Measurements from ENCODE around the gene CCL5.
"Not testable (repeated sequence)": the region's sequence is repeated elsewhere in the genome, so short reads cannot be mapped to it uniquely, and the experiment has no call there.

Gene CCL5

DNA sequence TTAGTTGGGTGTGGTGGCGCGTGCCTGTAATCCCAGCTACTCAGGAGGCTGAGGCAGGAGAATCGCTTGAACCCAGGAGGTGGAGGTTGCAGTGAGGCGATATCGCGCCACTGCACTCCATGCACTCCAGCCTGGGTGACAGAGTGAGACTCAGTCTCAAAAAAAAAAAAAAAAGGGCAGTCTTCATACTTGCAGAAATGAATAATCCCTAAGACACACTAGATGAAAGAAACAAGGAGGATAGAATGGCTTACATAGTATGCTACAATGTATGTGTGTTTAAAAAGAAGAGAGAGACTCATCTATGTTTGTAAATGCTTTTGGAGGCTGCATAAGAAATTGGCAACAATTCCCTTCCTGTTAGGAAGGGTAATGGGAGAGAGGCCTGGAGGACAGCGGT, 17.6 kb upstream of the CCL5 start:
- DNase-seq = not testable (repeated sequence)

DNA sequence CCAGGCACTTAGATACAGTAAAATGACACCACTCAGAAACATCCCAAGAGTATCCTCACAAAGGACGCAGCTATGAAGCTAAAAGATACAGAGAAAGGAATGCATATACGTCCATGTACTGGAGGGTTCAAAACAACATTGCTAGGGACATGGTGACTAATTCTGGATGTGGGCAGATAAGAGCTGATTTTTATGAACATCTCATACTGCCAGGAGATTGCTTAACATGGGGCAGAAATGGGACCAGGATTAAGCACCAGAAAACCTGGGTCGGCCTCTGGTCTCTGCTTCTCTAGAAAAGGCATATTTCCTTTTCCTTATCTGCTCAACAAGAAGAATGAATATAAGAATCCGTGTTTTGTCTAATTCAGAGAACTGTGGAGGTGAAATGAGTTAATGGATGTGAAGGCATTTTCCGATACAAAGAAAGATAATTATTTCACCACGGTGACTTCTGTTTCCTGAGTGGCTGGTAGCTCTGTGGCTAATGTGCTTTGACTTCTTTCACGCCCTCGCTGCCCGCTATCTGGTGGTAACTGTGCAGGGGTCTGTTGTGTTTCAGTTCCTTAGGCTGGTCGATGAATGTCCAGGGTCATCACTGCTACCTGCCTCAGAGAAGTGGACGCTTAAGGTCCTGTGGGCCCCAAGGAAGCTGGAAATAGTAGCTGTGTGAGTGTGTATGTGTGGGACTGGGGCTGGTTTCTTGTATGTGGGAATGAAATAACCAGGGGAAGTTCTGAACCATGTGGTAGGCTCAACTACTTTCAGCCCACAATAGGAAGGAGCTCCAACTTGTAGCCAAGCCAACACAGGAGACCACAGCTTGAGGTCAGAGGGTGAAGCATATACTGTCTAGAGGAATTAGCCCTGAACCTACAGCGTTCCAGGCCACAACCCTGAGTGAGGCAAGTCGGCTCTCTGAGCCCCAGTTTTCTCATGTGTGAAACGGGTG, 15.8 kb upstream of the CCL5 start:
- no peak for DNase-seq

DNA sequence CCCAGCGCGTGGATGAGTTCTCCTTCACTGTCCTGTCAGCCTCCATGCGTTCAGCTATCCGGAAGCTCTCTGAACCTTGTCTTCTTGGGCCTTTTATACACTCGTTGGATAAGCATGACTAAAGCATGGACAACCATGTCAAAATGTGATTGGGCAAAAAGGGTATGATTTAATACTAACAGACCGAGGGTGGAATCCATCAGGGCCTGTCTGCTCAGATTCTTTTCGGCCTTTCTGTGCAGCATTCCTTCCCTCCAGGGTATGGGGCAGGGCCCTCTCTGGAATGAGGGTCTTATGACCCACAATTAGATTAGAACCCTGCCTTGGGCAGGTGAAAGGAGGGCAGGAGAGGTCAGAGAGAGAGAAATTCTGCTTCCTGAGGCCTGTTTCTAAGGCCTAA, 14.0 kb upstream of the CCL5 start:
- no peak for DNase-seq

- no peak for DNase-seq
These were observed 13.6 kb upstream of the CCL5 start for GRCh38 chr17:35893751-35894150.

- no peak for DNase-seq
These were observed 12.2 kb upstream of the CCL5 start for GRCh38 chr17:35892091-35893035.

DNA sequence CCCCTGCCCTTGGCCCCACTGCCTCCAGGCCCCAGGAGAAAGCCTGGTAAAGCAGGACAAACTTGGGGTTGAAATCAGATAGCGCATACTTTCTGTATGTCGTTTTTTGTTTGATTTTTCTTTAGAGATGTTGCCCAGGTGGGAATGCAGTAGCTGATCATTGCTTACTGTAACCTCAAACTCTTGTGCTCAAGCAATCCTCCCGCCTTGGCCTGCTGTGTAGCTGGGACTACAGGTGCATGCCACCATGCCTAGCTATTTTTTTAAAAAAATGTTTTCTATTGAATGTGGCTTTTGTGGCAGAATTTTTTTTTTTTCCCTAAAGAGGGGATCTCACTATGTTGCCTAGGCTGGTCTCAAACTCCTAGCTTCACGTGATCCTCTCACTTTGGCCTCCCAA, 11.1 kb upstream of the CCL5 start:
- DNase-seq = no peak

DNA sequence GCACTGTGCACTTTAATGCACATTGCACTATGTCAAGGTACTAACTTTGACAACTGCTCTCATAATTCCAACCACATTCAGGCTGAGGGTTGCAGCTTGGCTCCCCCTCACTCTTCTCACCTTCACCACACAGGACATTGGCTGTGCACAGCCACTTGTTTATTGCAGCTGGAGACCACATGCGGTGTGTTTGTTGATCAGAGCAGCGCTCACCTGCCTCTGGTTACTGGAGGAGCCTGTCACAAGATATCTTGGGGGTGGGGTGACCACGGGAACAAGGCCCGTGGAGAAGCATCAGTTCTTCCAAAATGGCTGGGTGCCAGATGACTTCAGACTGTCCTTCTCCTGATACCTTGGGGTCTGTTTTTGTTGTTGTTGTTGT, 10.6 kb upstream of the CCL5 start:
- peak; percentile 89 for DNase-seq

DNA sequence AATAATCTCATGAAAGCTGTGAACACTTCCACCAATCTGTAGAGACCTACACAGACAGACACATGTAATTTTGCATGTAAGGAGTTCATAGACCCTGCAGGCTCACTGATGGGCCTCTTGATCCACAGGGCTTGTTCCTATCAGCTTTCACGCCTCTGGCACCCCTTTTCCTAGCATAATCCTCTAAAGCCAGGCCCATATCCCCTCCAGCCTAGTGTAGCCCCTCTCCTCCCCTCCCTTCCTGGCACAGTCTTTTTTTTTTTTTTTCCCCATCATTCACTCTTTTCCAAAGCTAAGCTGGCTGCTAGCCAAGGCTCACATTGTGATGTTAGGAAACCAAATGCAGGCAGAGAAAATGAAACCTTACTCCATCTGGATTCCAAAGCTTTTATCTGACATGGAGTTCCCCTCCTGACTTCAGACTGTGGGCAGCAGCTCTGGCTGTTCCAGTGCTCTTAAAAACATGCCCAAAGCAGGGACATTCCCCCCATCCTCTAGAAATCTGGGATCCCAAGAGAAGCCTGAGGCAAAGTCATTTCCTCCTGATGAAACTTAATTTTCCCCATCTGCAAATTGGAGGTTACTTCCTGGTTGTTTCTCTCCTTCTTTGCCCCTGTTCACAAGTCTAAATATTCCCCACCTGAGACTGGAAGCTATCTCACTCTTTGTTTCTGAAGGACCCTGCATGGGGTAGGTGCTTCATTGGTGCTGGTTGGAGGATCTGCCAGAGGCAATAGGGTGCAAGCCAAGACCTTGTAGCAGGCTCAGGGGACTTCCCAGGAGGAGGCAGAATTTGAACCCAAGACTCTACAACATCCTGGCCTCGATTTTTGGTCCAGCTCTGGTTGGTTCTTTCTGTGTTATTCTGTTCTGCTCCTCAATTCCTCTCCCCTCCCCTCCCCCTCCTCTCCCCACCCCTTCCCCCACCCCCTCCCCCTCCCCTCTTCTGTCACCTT, 9.9 kb upstream of the CCL5 start:
- DNase-seq = peak; percentile 70

- no peak for DNase-seq
These were observed 9.1 kb upstream of the CCL5 start for GRCh38 chr17:35889241-35889640.

DNA sequence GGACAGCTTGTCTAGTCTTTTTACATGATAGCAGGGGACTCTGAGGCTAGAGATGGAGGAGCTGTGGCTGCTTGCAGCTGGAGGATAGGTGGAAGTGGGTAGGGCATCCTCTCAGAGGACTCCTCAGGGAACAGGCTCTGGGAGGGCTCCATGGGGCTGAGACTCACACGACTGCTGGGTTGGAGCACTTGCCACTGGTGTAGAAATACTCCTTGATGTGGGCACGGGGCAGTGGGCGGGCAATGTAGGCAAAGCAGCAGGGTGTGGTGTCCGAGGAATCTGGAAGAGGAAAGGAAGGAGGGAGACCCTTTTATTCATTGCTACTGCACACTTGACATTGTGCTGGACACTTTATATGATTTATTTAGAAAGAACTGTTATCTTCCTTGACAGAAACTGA, 1.8 kb downstream of the CCL5 start:
- DNase-seq = no peak

- no peak for DNase-seq
These were observed 2.7 kb downstream of the CCL5 start for GRCh38 chr17:35877345-35878029.

DNA sequence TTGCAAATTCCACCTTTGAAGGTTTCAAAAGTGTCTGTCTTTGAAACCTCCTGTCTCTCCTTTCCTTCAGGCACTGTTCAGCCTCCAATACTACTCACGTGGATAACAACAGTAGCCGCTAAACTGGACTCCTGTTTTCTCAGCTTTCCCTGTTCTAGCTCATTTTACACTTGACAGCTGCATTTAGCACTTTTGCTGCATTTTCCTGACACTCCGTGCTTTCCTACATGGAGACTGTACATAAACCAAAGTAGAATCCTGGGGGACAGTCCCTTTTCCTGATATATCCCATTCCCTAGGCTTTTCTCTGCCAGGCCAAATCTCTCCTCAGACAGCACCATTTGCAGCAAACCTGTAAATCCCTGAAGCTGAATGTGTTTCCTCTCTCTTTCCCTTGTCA, 3.6 kb downstream of the CCL5 start:
- DNase-seq = no peak

- DNase-seq = no peak
These were observed 4.4 kb downstream of the CCL5 start for GRCh38 chr17:35875800-35876139.

DNA sequence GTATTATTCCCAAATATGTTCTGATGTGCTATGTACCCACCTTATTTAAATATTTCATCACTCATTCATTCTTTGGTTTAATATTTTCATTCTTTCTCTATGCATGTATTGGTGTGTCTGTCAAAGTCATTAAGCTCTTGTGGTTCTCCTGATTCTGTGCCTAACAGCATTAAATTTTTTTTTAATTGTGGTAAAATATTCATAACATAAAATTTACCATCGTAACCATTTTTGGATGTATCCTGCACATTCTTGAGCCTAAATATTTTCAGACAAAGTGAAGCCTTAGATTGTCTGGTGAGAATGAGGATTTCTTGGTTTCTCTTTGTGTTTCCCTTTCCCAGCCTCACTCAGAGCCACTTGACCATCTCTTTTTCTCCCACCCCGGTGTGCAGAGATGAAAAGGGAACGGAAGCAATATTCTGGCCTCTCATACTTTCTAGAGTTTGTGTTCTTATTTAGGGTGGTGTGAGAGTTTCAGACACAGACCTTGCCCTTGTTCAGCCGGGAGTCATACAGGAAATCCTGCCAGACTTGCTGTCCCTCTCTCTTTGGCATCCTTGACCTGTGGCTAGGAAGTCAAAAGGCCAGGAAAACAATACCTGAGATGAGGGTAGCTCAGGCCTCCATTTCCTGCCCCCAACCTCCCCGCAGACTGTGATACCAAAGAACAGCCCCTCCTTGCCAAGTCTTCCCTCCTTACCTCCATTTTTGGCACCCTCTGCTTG, 4.9 kb downstream of the CCL5 start:
- DNase-seq = no peak

DNA sequence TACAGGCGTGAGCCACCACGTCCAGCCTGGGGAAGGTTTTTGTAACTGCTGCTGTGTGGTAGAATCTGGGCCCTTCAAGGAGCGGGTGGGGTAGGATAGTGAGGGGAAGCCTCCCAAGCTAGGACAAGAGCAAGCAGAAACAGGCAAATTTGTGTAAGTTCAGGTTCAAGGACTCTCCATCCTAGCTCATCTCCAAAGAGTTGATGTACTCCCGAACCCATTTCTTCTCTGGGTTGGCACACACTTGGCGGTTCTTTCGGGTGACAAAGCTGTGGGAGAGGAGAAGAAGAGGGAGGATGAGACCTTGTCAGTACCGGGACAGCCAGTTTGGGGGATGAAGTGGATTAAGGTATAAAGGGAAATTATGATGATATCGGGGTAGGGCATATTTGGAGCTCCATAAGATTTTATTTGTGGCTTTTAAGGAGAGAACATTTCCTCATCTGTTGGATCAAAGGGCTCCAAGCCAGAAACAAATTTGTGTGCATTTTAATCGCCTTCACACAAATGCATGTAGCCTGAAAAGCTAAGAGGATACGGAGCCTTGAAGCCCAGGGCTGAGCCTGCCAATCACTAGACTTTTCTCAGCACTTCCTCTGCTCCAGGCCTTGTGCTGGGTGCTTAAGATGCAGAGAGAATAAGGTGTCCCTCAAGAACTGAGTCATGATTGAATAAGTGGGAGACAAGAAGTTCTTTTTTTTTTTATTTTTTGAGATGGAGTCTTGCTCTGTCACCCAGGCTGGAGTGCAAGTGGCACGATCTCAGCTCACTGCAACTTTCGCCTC, 7.8 kb downstream of the CCL5 start:
- DNase-seq = no peak

- DNase-seq = no peak
These were observed 9.0 kb downstream of the CCL5 start for GRCh38 chr17:35870906-35871819.

- DNase-seq = no peak
These were observed 11.4 kb downstream of the CCL5 start, which contains the start of gene HEATR9 for GRCh38 chr17:35868737-35869136. Gene HEATR9, minus strand, starts transcription at chr17:35868891. Its CDS starts 149 bp downstream, at chr17:35868742.

- DNase-seq = no peak
These were observed 12.6 kb downstream of the CCL5 start for GRCh38 chr17:35867574-35867973.

GRCh38 chr17:35866341-35866950, 13.7 kb downstream of the CCL5 start:
- DNase-seq = peak; percentile 35

Measured in DMS79 treated with DMSO at 0.1 percent for 48 hours (cell line).